GM18498 (cell line): ENCODE measurements around the gene CLDN18.

Experiments
- ATAC-seq: cut with Tn5 transposase; IDR thresholded peaks from one replicate; pipeline ENCODE4 v1.9.1; 2021; ENCODE audit warnings: mild to moderate bottlenecking, moderate library complexity; ENCODE audit not compliant: unreplicated experiment

Gene CLDN18

DNA sequence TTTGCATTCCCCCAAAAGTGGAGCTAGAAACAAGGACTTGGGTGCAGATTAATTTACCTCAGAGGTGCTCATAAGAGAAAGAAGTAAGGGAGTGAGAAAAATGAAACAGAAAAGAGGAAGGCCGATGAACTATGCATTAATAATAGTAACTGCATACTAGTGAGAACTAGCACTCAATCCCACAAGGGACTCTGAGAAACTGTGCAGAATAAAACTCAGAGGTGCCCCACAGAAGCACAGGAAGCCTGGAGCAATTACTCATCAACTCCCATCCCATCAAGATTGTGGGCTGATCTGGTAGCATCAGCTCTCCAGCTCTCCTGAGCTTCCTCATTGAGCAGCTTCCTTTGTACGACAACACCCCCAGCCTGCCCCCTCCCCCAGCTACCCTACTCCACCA is 50.8 kb downstream of the CLDN18 start:
- ATAC-seq = peak; percentile 81

DNA sequence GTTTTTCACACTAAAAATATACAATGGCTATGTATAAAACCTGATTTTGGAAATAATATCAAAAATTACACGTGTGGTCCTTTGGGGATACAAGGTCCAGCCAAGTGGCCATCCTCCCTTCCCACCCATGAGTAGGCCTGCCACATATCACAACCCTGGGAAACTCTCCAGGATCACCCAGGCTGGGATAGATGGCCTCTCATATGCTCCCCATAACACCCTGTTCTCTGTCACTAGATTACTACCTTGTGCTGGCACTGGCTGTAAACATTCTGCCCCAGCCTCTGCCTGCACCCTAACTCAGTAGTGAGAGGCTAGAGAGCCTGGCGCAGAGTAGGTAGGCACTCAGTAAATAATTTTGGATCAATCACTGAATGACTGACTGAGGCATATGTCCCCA is 52.1 kb downstream of the CLDN18 start:
- ATAC-seq = no peak

- ATAC-seq = no peak
Observed at GRCh38 chr3:138062626-138063025, 52.7 kb downstream of the CLDN18 start.

GRCh38 chr3:138063416-138063815 is 53.5 kb downstream of the CLDN18 start:
- ATAC-seq = no peak

DNA sequence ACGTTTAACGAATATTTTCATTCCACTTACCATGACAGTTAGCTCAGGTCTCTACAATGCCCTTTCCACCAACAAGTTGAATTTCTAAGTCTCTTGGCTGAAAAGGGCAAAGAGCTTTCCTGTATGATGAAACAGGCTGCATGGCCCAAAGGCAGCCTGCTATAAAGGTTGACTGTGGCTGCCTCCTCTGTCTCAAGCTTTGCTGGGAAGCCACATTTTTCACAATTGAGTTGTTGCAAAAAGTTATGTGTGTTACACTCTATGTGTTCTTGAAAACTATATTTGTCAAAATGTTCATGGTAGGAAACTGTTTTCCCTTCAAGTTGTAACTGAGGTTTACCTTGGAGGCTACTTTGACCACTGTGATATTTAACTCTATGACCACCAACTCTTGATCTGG is 56.0 kb downstream of the CLDN18 start:
- peak; percentile 1 for ATAC-seq

- ATAC-seq = peak; percentile 81
Observed at GRCh38 chr3:138066383-138066782, 56.4 kb downstream of the CLDN18 start.

DNA sequence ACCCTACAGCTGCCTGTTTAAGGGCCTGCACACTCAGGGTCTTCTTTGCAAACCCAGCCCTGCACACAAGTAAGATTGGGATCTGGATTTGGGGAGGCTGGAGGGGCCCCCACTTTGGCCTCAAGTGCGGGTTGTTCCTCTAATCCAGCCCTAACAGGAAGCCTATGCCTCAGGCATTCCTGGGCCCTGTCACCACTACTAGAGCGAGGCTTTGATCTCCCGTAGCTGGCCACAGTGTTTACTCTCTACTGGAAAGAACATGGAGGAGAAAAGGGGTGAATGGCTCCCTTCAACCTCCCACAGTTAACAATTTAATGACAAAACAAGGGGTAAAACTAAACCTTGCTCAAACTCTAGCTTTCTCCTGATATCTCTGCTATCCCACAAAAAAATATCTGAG is 57.0 kb downstream of the CLDN18 start:
- ATAC-seq = no peak

DNA sequence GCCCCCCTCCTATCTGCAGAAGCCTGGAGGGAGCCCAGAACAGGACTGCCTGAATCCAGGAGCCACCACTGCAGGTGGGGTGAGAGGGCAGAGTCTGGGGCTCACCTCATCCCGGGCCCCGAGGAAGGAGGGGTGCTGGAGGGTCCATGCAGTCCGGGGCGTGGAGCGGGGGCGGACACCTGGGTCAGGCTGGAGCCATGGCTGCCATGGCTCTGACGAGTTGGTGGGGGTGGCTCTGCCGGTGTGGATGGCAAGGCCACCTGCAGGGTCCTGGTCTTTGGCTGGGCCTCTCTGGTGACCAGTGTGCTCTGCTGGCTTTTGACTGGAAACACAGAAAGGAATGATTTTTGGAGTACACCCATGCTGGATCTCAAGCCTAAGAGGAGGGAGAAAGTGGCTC is 58.1 kb downstream of the CLDN18 start:
- no peak for ATAC-seq

DNA sequence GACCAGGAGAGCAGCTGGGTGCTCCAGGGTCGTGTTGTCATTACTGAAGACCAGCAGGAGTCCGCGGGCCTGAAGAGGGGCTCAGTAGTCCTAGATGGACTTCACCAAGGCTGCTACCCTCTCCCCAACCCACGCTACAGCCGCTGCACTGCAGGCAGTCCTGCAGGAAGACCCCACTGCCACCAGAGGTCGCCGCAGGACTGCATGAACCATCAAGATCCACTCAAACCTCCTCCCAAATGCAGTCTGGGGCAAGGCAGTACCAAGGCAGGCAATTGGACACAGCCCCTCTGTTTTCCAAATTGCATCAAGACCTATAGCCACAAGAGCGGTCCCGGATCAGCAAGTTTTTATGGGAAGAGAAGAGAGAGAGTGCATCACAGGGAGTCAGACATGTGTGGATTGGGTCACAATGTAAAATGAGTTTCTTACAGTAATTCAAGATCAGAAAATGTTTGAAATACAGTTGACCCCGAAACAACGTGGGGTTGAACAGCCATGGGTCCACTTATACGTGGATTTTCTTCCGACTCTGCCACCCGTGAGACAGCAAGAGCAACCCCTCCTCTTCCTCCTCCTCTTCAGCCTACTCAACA is 58.7 kb downstream of the CLDN18 start:
- peak; percentile 82 for ATAC-seq

GRCh38 chr3:138070006-138070405 is 60.0 kb downstream of the CLDN18 start:
- no peak for ATAC-seq

DNA sequence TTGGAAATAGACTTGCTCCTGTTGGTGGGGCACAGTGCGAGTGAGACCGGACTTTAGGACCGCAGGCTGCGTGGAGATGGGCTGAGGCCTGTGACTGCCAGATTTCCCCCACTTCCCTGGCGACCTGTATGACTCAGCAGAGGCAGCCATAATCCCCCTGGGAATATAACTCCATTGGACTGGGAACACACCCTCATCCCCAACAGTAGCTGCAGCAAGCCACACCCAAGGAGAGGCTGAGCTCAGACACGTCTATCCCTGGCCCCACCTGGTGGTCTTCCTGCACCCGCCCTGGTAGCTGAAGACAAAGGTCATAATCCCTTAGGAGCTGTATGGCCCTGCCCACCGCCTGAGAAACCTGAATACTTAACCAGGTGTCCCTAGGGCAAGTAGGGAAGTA is 62.8 kb downstream of the CLDN18 start:
- ATAC-seq = no peak

- no peak for ATAC-seq
Observed at GRCh38 chr3:138078096-138078495, 68.1 kb downstream of the CLDN18 start.

DNA sequence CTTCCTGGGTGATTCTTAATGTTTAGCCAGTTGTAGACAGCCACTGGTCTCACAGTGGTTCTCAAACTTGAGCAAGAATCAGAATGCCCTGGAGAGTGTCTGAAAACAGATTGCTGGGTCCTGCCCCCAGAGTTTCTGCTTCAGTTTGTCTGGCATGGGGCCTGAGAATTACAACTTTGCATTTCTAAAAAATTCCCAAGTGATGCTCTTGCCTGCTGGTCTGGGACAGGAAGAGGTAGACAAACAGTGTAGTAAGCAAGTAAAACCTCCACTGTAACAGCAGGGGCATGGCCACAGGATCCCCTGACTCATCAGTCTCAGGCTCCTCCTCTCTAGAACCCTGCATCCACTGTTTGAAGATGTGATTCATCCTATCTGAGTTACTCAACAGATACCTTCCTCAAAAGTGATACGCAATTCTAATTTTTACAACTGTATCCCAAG is 69.0 kb downstream of the CLDN18 start:
- ATAC-seq = no peak

- no peak for ATAC-seq
Observed at GRCh38 chr3:138079901-138080300, 69.9 kb downstream of the CLDN18 start.

DNA sequence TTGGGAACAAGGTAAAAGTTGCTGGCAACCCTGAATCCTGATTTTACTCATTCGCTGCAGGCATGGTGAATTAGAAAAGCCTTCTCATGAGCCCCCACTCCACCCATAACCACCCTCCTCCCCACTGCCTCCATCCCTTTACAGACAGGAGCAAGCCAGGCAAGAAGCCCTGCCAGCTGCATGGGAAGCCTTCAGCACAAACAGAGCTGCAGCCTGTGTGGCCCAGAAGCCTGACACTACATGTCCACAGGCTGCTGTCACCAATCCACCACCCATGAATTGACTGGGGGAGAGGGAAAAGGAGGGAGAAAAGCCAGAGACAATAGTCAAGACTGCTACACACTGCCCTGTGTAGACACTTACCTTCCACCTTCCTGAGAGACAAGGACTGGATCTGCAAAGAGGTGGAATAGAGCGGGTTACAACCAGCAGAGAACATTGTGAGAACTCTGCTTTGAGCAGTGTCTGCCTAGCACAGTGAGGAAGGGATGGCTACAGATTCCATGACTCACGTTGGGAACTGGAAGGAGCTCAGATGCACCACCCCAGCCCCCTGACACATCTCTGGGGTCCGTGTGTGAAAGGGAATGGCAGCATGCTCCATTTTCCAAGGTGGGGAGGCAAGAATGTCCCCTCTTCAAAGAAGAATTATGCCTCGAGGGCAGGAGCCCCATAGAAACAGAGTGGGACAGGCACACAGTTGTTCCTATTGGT is 71.6 kb downstream of the CLDN18 start:
- no peak for ATAC-seq

GRCh38 chr3:138082085-138082991 is 72.4 kb downstream of the CLDN18 start:
- ATAC-seq = peak; percentile 91

DNA sequence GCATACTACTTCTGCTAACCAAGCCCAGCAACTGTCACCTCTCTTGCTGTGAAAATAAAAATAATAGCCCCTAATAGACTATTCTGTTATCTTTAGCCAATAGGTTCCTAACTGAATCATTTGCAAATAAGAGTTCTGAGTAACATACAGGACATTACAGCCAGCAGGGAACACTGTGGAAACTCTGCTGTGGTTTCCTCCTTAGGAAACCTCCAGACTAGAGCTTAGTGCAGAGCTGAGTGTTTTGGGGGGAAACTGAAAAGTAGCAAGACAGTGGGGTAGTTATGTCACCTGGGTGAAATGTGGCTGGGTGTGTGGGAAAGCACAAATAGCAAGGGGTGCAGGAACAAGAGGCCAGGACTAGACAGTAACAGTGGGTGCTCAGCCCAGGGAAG is 73.0 kb downstream of the CLDN18 start:
- peak; percentile 36 for ATAC-seq
